Fibroblast of gingiva (primary cell): ENCODE measurements around the gene AP1S3.
"Not testable (repeated sequence)": the region's sequence is repeated elsewhere in the genome, so short reads cannot be mapped to it uniquely, and the experiment has no call there.

Experiments used
- DNase-seq: peaks from one replicate; pipeline ENCODE4 v3.0.0-alpha.2; 2011; ENCODE audit warnings: low read depth

AP1S3 gene

GRCh38 chr2:223800908-223801307 is 36.5 kb downstream of the AP1S3 start:
- DNase-seq = no peak

- peak; percentile 23 for DNase-seq
Measured at GRCh38 chr2:223797811-223798721, 39.3 kb downstream of the AP1S3 start.

GRCh38 chr2:223797037-223797436 is 40.3 kb downstream of the AP1S3 start:
- no peak for DNase-seq

- DNase-seq = no peak
Measured at GRCh38 chr2:223789423-223789822, 48.0 kb downstream of the AP1S3 start.

GRCh38 chr2:223788826-223789225 is 48.6 kb downstream of the AP1S3 start:
- no peak for DNase-seq

- not testable (repeated sequence) for DNase-seq
Measured at GRCh38 chr2:223788106-223788505, 49.3 kb downstream of the AP1S3 start.

GRCh38 chr2:223787358-223787757 is 50.0 kb downstream of the AP1S3 start:
- DNase-seq = no peak

GRCh38 chr2:223786943-223787342 is 50.4 kb downstream of the AP1S3 start:
- DNase-seq = no peak

- DNase-seq = no peak
Measured at GRCh38 chr2:223786236-223786635, 51.1 kb downstream of the AP1S3 start.

- DNase-seq = no peak
Measured at GRCh38 chr2:223784221-223784772, 53.1 kb downstream of the AP1S3 start.

- no peak for DNase-seq
Measured at GRCh38 chr2:223782629-223783028, 54.8 kb downstream of the AP1S3 start.

- no peak for DNase-seq
Measured at GRCh38 chr2:223781560-223781959, 55.8 kb downstream of the AP1S3 start.

GRCh38 chr2:223779877-223780276 is 57.5 kb downstream of the AP1S3 start:
- DNase-seq = peak; percentile 19

GRCh38 chr2:223774193-223774592 is 63.2 kb downstream of the AP1S3 start:
- no peak for DNase-seq

GRCh38 chr2:223772363-223772762 is 65.0 kb downstream of the AP1S3 start:
- DNase-seq = no peak

GRCh38 chr2:223771475-223771874 is 65.9 kb downstream of the AP1S3 start:
- peak; percentile 45 for DNase-seq

GRCh38 chr2:223768179-223768578 is 69.2 kb downstream of the AP1S3 start:
- no peak for DNase-seq

- DNase-seq = no peak
Measured at GRCh38 chr2:223767341-223767740, 70.0 kb downstream of the AP1S3 start.

GRCh38 chr2:223765221-223765785 is 72.1 kb downstream of the AP1S3 start:
- DNase-seq = no peak

GRCh38 chr2:223764796-223765195 is 72.6 kb downstream of the AP1S3 start:
- no peak for DNase-seq

GRCh38 chr2:223762853-223763252 is 74.5 kb downstream of the AP1S3 start:
- peak; percentile 17 for DNase-seq

- DNase-seq = not testable (repeated sequence)
Measured at GRCh38 chr2:223761746-223762145, 75.6 kb downstream of the AP1S3 start.

- DNase-seq = peak; percentile 74
Measured at GRCh38 chr2:223760838-223761502, 76.4 kb downstream of the AP1S3 start.
